T-helper 1 cell (primary cell): ENCODE results near the gene PARP11.
"Not testable (repeated sequence)": the region's sequence is repeated elsewhere in the genome, so short reads cannot be mapped to it uniquely, and the experiment has no call there.

Experiments used
- DNase-seq, 5 donors: peaks; one replicate each; pipeline ENCODE4 v3.0.0-alpha.2; 2012 to 2020

PARP11 gene

GRCh38 chr12:3882406-3882805 is 9.2 kb upstream of the PARP11 start:
- DNase-seq, result no peak

GRCh38 chr12:3881281-3881950 is 8.2 kb upstream of the PARP11 start:
- no peak for DNase-seq

GRCh38 chr12:3879846-3880245 is 6.6 kb upstream of the PARP11 start:
- DNase-seq, result no peak

GRCh38 chr12:3871356-3871755 is 1.8 kb downstream of the PARP11 start:
- DNase-seq, result peak in 1 of 5 donors; percentile 17

- DNase-seq, result peak in 1 of 5 donors; percentile 72
Measured at GRCh38 chr12:3869865-3870264, 3.3 kb downstream of the PARP11 start.

- DNase-seq, result no peak
Measured at GRCh38 chr12:3869433-3869832, 3.8 kb downstream of the PARP11 start.

GRCh38 chr12:3863756-3864155 is 9.4 kb downstream of the PARP11 start:
- no peak for DNase-seq

GRCh38 chr12:3842517-3842916 is 30.7 kb downstream of the PARP11 start:
- no peak for DNase-seq

- no peak for DNase-seq
Measured at GRCh38 chr12:3841783-3842182, 31.4 kb downstream of the PARP11 start.

GRCh38 chr12:3840833-3841232 is 32.4 kb downstream of the PARP11 start:
- not testable (repeated sequence) for DNase-seq

- not testable (repeated sequence) for DNase-seq
Measured at GRCh38 chr12:3839745-3840144, 33.5 kb downstream of the PARP11 start.

GRCh38 chr12:3838701-3839548 is 34.3 kb downstream of the PARP11 start:
- DNase-seq, result peak in 2 of 5 donors; percentile 8 to 11

GRCh38 chr12:3838076-3838475 is 35.1 kb downstream of the PARP11 start:
- no peak for DNase-seq

GRCh38 chr12:3837049-3837448 is 36.1 kb downstream of the PARP11 start:
- no peak for DNase-seq

GRCh38 chr12:3836641-3837040 is 36.6 kb downstream of the PARP11 start:
- DNase-seq, result no peak

GRCh38 chr12:3835914-3836313 is 37.3 kb downstream of the PARP11 start:
- DNase-seq, result no peak

- DNase-seq, result no peak
Measured at GRCh38 chr12:3834774-3835173, 38.4 kb downstream of the PARP11 start.

GRCh38 chr12:3833670-3834310 is 39.4 kb downstream of the PARP11 start:
- DNase-seq, result no peak

GRCh38 chr12:3832738-3833137 is 40.5 kb downstream of the PARP11 start:
- DNase-seq, result no peak

GRCh38 chr12:3828888-3829287 is 44.3 kb downstream of the PARP11 start:
- no peak for DNase-seq

- no peak for DNase-seq
Measured at GRCh38 chr12:3827301-3828000, 45.7 kb downstream of the PARP11 start.

GRCh38 chr12:3821441-3821840 is 51.8 kb downstream of the PARP11 start:
- DNase-seq, result no peak

GRCh38 chr12:3820122-3820521 is 53.1 kb downstream of the PARP11 start:
- no peak for DNase-seq
